Subcutaneous preadipocyte (primary cell): Measurements from ENCODE around the gene NPW. TPM values are rescaled to one million over a fixed set of nuclear protein-coding genes. Genes with fewer than 3 reads are reported as not detected.

Source experiments
- small RNA-seq: library from RNA; depleted of rRNA; stranded (forward); fragments of <200 nt; gene quantifications from one replicate; pipeline ENCODE3, GENCODE V24; 2012
- total RNA-seq: library from RNA; depleted of rRNA; stranded (reverse); fragments of >200 nt; gene quantifications from 2 replicates; pipeline ENCODE4 v1.2.3, GENCODE V29; 2012

Gene NPW
- 1.5 TPM in 1 of 2 replicates, not detected in the other for total RNA-seq

DNA sequence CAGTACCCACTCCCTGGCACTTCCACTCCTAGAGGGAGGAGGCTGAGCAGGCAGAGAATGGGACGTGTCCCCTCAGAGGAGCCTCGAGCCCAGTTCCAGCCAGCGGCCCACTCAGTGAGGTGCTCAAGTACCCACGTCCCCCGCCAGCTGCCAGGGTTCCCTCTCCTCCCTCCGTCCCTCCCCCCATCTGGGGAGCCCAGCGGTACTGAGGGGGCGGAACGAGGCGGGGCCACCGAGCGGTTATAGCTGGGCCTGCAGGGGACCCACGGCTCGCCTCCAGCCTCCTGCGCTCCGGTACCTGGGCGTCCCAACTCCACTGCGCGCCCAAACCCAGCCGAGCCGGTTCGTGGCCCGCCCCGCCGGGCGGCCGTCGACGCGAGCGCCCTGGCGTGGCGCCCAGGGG is at the start of gene NPW:
Gene NPW, plus strand, starts transcription at position 268 of the 403 bp plus-strand sequence.

DNA sequence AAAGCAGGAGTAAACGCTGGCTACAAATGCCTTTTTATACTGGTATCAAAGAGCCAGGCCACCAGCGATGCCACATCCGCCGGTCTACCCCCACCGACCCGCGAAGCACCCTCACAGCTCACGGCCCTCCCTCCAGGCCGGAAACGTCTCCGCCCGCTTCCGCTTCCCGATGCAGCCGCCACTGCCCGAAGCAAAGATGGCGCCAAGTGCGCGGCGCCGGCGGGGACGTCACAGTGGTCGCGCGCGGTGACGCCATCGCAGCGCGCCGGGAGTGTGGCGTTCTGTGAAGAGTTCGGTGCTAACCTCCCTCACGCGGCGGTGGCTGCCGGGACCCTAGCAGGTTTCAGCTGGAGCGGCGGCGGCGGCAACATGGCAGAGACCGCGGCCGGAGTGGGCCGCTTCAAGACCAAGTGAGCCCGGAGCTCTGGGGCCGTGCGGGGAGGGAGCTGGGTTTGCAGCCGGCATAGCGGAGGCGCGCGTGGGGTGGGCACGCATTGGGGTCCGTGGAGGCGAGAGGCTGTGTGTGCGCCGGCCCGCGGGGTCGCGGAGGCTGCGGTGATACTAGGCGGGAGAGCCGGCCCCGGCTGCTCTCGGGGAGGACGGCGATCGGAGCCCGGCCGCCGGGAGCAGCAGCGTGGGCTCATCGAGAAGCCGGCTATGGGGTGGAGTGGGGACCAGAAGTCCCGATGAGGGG is 47.6 kb upstream of the NPW start, which contains the start of gene TBL3:
Gene TBL3, plus strand, starts transcription at position 258 of the 694 bp plus-strand sequence. Its CDS starts 112 bp downstream, at position 370.

DNA sequence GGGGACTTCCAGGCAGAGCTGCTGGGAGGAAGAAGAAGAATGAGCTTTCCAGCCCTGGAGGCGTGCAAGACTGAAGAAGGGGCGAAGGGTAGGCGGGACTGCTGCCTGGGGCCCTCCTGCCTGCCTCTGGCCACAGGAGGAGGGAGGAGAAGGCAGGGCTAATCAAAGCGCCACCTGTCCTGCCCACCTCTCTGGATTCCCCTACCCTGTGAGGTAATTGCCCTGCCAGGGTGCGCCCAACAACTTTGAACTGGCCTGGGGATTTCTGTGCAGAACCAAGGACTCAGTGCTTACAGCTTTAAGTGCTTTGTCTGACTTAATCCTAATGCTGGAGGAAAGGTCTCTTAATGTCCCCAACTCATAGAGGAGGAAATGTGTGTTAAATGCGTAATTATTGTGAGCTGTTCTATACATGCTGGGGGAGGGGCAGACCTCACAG is 38.2 kb upstream of the NPW start, which contains the start of gene NOXO1:
Gene NOXO1, minus strand, starts transcription at position 72 of the 439 bp plus-strand sequence. CDS start 290 bp downstream, outside the sequence.

DNA sequence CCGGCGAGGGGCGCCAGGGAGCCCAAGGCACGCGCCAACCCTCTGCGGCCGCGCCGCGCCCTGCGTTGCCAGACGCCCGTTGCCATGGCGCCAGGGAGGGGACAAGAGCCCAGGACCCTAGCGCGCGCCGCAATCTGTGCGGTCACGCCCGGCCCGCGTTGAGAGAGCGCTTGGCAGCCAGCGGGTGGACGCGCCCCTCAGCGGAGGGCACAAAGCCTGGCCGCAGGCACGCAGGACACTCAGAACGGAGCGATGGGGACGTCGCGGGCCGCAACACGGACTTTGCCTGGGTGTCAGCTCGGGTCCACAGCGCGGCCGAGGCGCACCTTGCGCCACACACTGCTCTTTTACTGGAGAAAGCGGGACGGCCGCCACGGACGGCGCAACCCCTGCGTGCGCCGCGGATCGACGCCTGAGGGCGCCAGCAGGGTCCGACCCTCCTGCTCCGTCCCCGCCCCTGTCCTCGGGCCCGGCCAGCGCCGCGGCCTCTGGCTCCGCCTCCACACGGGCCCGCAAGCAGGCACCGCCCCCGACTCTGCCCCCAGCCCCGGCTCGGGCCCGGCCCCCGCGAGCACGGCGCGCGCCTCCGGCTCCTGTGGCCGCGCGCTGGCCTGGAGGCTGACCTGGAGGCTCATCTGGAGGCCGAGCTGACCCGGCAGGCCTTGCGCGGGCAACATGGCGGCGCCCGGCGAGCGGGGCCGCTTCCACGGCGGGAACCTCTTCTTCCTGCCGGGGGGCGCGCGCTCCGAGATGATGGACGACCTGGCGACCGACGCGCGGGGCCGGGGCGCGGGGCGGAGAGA is 35.8 kb upstream of the NPW start, which contains the start of gene GFER:
Gene GFER, plus strand, starts transcription at position 650 of the 803 bp plus-strand sequence. Its CDS starts 26 bp downstream, at position 676.

DNA sequence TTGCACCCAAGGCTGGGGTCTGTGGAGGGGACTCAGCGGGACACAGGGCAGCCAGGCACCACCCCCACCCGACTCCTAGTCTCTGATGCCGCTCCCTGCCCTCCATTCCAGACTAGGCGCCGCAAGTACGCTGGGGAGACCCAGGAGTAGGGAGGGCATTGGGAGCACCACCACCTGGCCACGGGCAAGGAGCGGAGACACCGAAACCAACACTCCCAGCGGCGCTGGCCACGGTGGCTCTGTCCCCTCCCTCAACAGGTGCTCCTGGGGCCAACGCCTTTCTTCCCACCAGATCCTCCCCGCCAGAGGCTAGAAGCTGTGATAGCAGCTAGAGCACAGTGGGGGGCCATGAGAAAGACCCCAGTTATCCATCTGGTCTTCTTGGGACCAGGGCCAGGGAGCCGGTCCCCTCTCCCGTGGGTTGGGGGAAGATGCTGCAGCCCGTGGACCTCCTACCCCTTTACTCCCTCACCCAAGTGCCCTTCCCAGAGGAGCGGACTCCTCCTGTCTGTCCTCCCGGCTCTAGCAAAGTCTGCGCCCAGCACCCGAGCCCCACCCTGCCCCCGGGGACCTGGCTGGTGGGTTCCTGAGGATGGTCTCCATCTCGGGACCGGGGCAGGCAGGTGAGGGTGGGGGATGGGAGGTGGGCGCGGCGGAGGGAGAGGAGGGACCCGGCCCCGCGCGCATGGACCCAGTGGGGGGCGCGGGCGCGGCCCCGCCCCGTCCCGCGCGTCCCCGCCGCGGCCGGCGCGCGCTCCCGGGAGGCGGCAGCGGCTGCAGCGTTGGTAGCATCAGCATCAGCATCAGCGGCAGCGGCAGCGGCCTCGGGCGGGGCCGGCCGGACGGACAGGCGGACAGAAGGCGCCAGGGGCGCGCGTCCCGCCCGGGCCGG is 30.1 kb upstream of the NPW start, which contains the start of gene SYNGR3:
Gene SYNGR3, plus strand, starts transcription at position 762 of the 892 bp plus-strand sequence. CDS start 133 bp downstream, outside the sequence.

DNA sequence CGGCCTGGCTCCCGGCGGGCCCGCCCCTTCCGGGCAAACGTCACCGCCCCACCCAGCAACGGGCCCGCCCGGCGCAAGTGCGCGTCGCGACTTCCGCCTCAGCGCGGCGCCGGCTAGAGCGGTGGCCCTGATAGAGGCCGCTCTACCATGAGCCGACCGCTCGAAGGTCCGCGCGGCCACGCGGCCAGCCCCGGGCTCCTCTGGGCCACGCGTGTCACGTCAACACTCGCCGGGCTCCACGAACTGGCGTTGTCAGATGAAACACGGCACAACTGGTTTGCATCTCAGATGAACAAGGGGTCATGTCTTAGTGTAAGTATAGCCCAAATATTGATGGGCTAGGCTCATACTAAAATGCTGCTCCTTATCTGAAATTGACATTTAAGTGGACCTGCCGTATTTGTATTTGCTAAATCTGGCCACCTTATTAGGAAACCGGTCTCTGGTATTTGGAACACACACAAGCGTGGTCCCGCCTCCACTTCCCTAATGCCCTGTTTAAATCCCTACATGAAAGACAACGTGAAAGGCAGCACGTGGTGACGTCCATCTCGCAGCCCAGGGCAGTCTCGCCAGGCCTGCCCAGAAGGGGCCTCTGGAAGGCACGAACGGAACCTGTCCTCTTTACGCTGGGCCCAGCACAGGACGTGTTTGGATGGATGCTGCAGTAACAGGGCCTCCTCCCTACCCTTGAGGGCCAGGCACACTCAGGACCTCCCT is 9.6 kb upstream of the NPW start, which contains the start of gene ZNF598:
Gene ZNF598, minus strand, starts transcription at position 31 of the 720 bp plus-strand sequence.

DNA sequence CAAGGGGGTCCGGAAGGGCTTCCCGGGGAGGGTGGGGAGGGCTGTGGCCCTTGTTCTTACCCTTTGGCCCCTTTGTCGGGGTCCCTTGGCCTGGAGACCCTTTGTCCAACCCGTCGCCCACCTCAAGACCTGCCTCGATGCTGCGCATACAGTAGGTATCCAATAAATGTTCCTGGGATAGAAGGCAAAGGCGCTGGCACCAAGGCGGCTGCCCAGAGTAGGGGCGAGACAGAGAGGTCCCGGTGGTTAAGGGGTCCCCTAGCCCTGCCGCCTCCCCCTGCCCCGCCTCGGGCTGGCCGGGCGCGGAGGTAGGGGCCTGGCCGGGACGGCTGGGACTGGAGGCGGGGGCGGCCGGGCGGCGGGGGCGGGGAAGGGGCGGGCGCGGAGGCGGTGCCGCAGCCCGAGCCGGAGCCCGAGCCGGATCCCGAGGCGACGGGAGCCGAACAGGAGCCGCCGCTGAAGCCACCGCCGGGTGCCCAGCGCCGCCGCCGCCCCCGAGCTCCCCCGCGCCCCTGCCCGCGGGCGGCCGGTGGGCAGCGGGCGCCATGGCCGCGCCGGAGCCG is 7.0 kb downstream of the NPW start, which contains the start of gene NHERF2:
Gene NHERF2, plus strand, starts transcription at position 442 of the 563 bp plus-strand sequence. Its CDS starts 104 bp downstream, at position 546.

DNA sequence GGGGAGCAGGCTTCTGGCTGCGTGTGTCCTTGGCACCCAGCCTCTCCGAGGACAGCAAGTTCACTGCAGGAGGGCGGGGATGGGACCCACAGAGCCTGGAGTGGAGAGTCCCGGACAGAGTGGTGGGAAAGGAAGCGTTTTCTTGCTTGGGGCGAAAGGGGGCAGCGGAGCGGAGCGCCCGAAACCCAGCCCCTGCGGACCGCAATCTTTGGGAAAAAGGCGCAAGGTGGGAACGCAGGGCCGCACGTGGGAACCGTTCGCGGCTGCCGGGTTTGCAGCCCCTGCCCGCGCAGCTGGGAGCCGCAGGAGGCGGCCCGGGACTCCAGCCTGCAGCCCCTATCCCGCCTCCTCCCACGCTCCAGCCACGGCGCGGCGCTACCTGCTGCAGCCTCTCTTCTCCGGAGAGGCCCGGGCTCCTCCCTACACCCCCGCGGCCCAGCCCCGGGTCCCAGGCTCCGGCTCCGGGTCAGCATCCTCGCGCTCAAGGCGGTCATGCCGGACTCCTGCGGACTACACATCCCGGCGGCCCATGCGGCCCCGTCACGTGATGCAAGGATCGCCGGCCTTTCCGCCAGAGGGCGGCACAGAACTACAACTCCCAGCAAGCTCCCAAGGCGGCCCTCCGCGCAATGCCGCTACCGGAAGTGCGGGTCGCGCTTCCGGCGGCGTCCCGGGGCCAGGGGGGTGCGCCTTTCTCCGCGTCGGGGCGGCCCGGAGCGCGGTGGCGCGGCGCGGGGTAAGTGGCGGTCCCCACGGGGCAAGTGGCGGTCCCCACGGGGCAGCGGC is 27.9 kb downstream of the NPW start, which contains the start of the genes NTHL1 and TSC2:
Gene NTHL1, minus strand, starts transcription at position 505 of the 786 bp plus-strand sequence. Its CDS starts 11 bp downstream, at position 494.
Gene TSC2, plus strand, starts transcription at position 656 of the 786 bp plus-strand sequence. CDS start 631 bp downstream, outside the sequence.

Small RNA genes lying within 50 kb of the gene (small RNA-seq; reads per million reads assigned to genes)
- gene AC005363.2 (0.08 reads per million), gene RN7SL219P (not detected)

Other genes starting within 250 kb of the NPW start
- gene NME3, start 248.2 kb upstream of the NPW start, total RNA-seq, result 29.9 and 37.5 TPM in 2 replicates
- gene EME2, start 247.0 kb upstream of the NPW start, total RNA-seq, result 11.7 and 18.4 TPM in 2 replicates
- 68.0 and 88.2 TPM in 2 replicates for gene MRPS34, start 246.7 kb upstream of the NPW start, total RNA-seq
- 20.3 and 27.2 TPM in 2 replicates for gene SPSB3, start 237.2 kb upstream of the NPW start, total RNA-seq
- 69.8 and 79.4 TPM in 2 replicates for gene NUBP2, start 236.8 kb upstream of the NPW start, total RNA-seq
- under 0.01 TPM in 1 of 2 replicates, not detected in the other for gene IGFALS, start 226.1 kb upstream of the NPW start, total RNA-seq
- 14.7 and 24.3 TPM in 2 replicates for gene HAGH, start 193.0 kb upstream of the NPW start, total RNA-seq
- gene FAHD1, start 192.6 kb upstream of the NPW start, total RNA-seq, result 52.6 and 61.7 TPM in 2 replicates
- gene MEIOB, start 147.6 kb upstream of the NPW start, total RNA-seq, result not detected in 2 replicates
- not detected in 2 replicates for gene HS3ST6, start 101.4 kb upstream of the NPW start, total RNA-seq
- 12.7 and 15.4 TPM in 2 replicates for gene MSRB1, start 76.6 kb upstream of the NPW start, total RNA-seq
- not detected in 2 replicates for gene RPL3L, start 65.1 kb upstream of the NPW start, total RNA-seq
- gene NDUFB10, start 60.2 kb upstream of the NPW start, total RNA-seq, result 133 and 161 TPM in 2 replicates
- gene RPS2, start 55.0 kb upstream of the NPW start, total RNA-seq, result 1,799 and 3,882 TPM in 2 replicates
- gene RNF151, start 52.9 kb upstream of the NPW start, total RNA-seq, result not detected in 2 replicates
- 49.2 and 51.6 TPM in 2 replicates for gene TBL3, start 47.7 kb upstream of the NPW start, total RNA-seq
- 0.39 TPM in 1 of 2 replicates, not detected in the other for gene NOXO1, start 38.3 kb upstream of the NPW start, total RNA-seq
- 9.9 and 13.1 TPM in 2 replicates for gene GFER, start 35.6 kb upstream of the NPW start, total RNA-seq
- 0.73 and 1.4 TPM in 2 replicates for gene SYNGR3, start 29.8 kb upstream of the NPW start, total RNA-seq
- 26.8 and 35.0 TPM in 2 replicates for gene ZNF598, start 10.0 kb upstream of the NPW start, total RNA-seq
- 4.8 and 5.1 TPM in 2 replicates for gene NHERF2, start 7.1 kb downstream of the NPW start, total RNA-seq
- gene NTHL1, start 28.0 kb downstream of the NPW start, total RNA-seq, result 19.7 and 31.6 TPM in 2 replicates
- gene TSC2, start 28.2 kb downstream of the NPW start, total RNA-seq, result 56.2 and 62.2 TPM in 2 replicates
- gene PKD1, start 116.1 kb downstream of the NPW start, total RNA-seq, result 95.8 and 107 TPM in 2 replicates
- gene RAB26, start 128.8 kb downstream of the NPW start, total RNA-seq, result under 0.01 and 0.20 TPM in 2 replicates
- 61.0 and 70.0 TPM in 2 replicates for gene TRAF7, start 136.0 kb downstream of the NPW start, total RNA-seq
- under 0.01 and 0.73 TPM in 2 replicates for gene CASKIN1, start 176.8 kb downstream of the NPW start, total RNA-seq
- 26.0 and 36.7 TPM in 2 replicates for gene MLST8, start 185.7 kb downstream of the NPW start, total RNA-seq
- gene BRICD5, start 191.1 kb downstream of the NPW start, total RNA-seq, result 0.37 and 1.6 TPM in 2 replicates
- gene PGP, start 195.1 kb downstream of the NPW start, total RNA-seq, result 17.3 and 23.5 TPM in 2 replicates
- 30.1 and 34.4 TPM in 2 replicates for gene E4F1, start 203.8 kb downstream of the NPW start, total RNA-seq
- under 0.01 and 1.2 TPM in 2 replicates for gene DNASE1L2, start 216.7 kb downstream of the NPW start, total RNA-seq
- 29.9 and 30.5 TPM in 2 replicates for gene ECI1, start 231.8 kb downstream of the NPW start, total RNA-seq
- 81.6 and 118 TPM in 2 replicates for gene RNPS1, start 248.3 kb downstream of the NPW start, total RNA-seq